IPS-18c (cell line): ENCODE data around the gene KRTAP4-2.
"Not testable (repeated sequence)": the region's sequence is repeated elsewhere in the genome, so short reads cannot be mapped to it uniquely, and the experiment has no call there.

Experiments used
- H3K4me3 ChIP-seq: 2 replicates; pipeline ENCODE4 v1.7.0; 2013; ENCODE audit warnings: low read depth, mild to moderate bottlenecking, low read length, moderate library complexity; ENCODE audit not compliant: insufficient read depth
- H3K9me3 ChIP-seq: one replicate; pipeline ENCODE4 v1.6.1; 2013; ENCODE audit warnings: mild to moderate bottlenecking, low read length, moderate library complexity; ENCODE audit not compliant: control insufficient read depth, insufficient read depth

KRTAP4-2 gene

DNA sequence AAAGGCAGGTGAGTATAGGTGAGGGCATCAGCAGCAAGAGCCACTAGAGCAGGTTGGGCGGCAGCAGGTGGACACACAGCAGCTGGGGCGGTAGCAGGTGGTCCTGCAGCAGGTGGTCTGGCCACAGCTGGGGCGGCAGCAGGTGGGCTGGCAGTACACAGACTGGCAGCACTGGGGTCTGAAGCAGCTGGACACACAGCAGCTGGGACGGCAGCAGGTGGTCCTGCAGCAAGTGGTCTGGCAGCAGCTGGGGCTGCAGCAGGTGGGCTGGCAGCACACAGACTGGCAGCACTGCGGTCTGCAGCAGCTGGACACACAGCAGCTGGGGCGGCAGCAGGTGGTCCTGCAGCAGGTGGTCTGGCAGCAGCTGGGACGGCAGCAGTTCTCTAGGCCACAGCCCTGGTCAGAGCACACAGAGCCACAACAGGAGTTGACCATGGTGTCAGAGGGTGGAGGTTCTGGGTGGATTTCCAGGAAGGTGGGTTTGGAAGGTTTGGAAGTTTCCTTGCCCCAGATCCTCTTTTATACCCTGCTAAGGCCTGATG, at the start of gene KRTAP4-2:
Gene KRTAP4-2, minus strand, starts transcription at position 495 of the 545 bp plus-strand sequence. Its CDS starts 57 bp downstream, at position 438.
- Histone ChIP-seq H3K9me3 (no peaks in the 10 kb centered on the region), H3K4me3 (no peak within 1 kb of the TSS)

DNA sequence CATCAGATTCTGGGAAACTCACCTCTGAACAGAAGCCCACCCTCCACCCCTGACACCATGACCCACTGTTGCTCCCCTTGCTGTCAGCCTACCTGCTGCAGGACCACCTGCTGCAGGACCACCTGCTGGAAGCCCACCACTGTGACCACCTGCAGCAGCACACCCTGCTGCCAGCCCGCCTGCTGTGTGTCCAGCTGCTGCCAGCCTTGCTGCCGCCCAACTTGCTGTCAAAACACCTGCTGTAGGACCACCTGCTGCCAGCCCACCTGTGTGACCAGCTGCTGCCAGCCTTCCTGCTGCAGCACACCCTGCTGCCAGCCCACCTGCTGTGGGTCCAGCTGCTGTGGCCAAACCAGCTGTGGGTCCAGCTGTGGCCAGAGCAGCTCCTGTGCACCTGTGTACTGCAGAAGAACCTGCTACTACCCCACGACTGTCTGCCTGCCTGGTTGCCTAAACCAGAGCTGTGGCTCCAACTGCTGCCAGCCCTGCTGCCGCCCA, 48.6 kb upstream of the KRTAP4-2 start, which contains the start of gene KRTAP9-2:
Gene KRTAP9-2, plus strand, starts transcription at position 51 of the 498 bp plus-strand sequence. Its CDS starts 7 bp downstream, at position 58.
- H3K4me3 ChIP-seq, H3K9me3 ChIP-seq: not testable (repeated sequence)

DNA sequence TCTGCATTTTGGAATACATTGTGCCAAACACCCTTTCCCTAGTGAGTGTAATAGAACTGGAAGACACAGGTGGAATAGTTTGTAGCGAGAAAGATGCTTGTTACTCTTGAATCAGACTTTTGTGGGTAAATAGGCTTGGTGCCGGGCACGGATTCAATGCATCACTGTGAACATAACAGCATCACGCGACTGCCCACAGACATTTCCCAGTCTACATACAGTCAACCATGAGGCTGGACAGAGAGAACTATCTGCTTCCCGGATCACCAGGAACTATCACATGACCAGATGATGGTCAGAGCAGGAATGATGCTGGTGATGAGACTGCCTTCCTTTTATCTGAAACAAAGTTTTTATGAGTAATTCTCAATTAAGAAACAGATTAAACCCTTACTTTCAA, 48.0 kb upstream of the KRTAP4-2 start:
- H3K9me3 ChIP-seq: no peaks in the 10 kb centered on the region
- no peak overlapping the region for H3K4me3 ChIP-seq

DNA sequence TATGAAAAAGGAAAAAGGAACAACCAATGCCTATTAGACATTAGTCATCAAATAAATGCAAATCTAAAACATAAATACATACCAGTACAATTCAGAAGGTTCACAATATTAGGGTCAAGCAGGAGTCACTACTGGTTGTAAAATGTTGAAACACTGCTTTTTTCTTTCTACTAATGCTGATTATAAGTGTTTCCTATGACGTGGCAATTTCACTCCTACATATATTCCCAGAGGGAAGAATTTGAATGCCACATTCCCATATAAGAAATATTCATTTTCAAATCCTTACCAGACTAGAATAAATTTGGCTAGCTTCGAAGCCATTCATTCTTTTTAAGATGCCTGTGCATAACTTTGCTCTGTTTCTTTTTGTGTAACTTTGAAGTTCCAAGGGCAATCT, 45.8 kb upstream of the KRTAP4-2 start:
- no peaks in the 10 kb centered on the region for H3K9me3 ChIP-seq
- no peak overlapping the region for H3K4me3 ChIP-seq

DNA sequence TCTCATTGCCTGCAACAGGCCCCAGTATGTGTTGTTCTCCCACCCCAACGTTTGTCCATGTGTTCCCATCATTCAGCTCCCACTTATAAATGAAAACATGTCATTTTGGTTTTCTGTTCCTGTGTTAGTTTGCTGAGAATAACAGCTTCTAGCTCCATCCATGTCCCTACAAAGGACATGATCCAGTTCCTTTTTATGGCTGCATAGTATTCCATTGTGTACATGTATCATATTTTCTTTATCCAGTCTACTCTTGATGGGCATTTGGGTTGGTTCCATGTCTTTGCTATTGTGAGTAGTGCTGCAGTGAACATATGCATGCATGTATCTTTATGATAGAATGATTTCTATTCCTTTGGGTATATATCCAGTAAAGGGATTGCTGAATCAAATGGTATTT, 37.7 kb upstream of the KRTAP4-2 start:
- Histone ChIP-seq H3K4me3 (no peak overlapping the region), H3K9me3 (no peaks in the 10 kb centered on the region)

DNA sequence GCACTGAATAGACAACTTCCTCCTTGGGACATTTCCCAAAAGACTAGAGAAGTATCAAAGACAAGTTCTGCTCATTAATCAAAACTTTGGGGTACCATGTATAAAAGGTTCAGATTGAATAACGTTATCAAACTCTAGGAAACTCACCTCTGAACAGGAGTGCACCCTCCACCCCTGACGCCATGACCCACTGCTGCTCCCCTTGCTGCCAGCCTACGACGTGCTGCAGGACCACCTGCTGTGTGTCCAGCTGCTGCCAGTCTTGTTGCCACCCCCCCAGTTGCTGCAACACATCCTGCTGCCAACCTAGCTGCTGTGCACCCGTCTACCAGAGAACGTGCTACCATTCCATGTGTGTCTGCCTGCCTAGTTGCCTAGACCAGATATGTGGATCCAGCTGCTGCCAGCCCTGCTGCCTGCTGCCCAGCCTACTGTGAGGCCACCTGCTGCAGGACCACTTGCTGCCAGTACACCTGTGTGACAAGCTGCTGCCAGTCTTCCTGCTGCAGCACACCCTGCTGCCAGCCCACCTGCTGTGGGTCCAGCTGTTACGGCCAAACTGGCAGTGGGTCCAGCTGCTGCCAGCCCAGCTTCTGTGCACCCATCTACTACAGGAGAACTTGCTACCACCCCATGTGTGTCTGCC, 34.6 kb upstream of the KRTAP4-2 start:
- H3K4me3 ChIP-seq: no peak overlapping the region
- H3K9me3 ChIP-seq: no peaks in the 10 kb centered on the region

DNA sequence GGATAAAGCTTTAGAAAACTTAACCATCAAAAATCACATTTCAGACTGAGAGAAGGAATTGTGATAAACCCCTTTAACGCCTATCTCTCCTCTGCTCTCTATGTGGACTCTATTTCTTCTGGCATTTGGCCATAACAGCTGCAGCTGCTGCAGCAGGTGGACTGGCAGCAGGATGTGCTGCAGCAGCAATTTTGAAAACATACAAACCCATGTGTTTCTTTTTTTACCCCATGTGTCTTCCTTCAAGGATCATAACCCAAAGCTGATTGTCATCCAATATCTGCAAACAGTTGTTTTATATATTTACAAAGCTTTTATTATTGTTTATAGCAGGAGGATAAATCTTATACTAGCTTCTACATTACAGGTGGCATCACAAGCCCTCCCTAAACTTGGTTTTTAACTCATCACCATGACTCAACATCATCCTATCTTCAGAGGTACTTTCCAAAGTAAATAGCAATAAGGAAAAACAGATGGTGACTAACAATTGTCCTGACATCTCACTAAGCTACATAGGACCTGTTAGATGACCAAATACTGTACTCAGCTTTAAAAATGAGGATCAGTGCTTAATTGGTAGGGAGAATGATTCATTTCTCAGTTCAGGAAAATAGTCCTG, 33.9 kb upstream of the KRTAP4-2 start:
- H3K9me3 ChIP-seq: no peaks in the 10 kb centered on the region
- H3K4me3 ChIP-seq: no peak overlapping the region

DNA sequence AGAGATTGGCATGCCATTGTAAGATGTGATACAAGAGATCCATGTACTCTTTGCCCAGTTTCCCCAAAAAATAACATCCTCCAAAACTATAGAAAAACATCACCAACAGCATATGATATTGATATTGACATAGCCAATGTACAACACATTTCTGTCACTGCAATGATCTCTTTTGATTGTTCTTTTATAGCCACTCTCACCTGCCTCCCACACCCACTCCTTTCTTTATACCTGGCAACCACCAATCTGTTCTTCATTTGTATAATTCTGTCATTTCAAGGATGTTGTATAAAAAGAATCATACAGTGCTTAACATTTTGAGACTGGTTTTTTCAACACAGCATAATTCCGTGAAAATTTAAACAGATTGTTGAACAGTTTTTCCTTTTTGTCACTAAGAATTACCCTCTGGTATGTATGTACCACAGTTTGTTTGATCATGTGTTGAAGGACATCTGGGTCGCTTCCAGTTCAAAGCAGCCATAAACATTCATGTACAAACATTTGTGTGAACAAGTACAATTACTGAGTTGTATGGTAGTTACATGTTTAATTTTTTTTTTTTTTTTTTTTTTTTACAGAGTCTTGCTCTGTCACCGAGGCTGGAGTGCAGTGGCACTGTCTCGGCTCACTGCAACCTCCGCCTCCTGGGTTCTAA, 21.5 kb upstream of the KRTAP4-2 start:
- no peak overlapping the region for H3K4me3 ChIP-seq
- peaks cover 2% of the 10 kb centered on the region for H3K9me3 ChIP-seq

DNA sequence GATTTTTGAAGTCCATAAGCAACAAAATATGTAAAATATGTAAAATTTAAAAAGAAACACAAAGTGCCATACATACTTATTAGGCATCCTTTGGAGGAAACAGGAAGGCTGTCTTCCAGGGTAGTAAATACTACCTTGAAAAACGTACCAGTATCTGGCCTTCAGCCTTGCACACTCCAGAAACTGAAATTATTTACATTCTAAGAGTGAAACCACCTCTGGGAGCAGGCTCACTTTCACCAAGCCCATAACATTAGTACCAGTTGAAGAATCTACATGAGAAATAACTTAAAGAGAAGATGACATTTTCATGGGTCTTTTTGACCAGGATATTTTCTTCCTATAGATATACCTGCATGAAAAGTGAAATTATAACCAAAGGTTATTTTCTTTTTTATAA, 18.0 kb upstream of the KRTAP4-2 start:
- Histone ChIP-seq H3K4me3 (no peak overlapping the region), H3K9me3 (peaks cover 2% of the 10 kb centered on the region)

DNA sequence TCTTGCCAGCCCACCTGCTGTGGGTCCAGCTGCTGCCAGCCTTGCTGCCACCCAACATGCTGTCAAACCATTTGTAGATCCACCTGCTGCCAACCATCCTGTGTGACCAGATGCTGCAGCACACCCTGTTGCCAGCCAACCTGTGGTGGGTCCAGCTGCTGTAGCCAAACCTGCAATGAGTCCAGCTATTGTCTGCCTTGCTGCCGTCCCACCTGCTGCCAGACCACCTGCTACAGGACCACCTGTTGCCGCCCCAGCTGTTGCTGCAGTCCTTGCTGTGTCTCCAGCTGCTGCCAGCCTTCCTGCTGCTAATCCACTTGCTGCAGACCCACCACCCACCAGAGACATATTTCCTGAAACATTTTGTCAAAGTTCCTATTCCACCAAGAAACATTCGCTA, 12.3 kb upstream of the KRTAP4-2 start:
- Histone ChIP-seq H3K4me3 (no peak overlapping the region), H3K9me3 (peaks cover 2% of the 10 kb centered on the region)

DNA sequence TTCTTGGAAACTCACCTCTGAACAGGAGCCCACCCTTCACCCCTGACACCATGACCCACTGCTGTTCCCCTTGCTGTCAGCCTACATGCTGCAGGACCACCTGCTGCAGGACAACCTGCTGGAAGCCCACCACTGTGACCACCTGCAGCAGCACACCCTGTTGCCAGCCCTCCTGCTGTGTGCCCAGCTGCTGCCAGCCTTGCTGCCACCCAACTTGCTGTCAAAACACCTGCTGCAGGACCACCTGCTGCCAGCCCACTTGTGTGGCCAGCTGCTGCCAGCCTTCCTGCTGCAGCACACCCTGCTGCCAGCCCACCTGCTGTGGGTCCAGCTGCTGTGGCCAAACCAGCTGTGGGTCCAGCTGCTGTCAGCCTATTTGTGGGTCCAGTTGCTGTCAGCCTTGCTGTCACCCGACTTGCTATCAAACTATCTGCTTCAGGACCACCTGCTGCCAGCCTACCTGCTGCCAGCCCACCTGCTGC, 11.9 kb upstream of the KRTAP4-2 start, which contains the start of gene KRTAP9-1:
Gene KRTAP9-1, plus strand, starts transcription at position 51 of the 482 bp plus-strand sequence. Its CDS starts 0 bp downstream, at position 51.
- H3K9me3 ChIP-seq, H3K4me3 ChIP-seq: not testable (repeated sequence)

DNA sequence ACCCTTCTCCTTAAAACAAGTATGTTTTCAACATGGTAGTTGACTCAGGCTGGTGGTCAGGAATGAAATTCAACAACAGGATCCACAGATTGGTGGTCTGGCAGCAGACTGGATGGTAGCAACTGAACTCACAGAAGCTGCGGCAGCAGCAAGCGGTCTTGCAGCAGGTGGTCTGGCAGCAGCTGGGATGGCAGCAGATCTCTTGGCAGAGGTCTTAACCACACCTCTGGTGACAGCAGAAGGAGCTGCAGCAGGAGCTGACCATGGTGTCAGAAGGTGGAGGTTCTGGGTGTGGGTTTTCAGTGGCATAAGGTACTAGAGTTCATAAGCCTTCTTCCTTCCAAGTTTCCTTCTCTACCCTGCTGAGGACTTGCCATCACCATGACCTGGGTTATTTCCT, 8.9 kb upstream of the KRTAP4-2 start:
- peaks cover 2% of the 10 kb centered on the region for H3K9me3 ChIP-seq
- H3K4me3 ChIP-seq: no peak overlapping the region

DNA sequence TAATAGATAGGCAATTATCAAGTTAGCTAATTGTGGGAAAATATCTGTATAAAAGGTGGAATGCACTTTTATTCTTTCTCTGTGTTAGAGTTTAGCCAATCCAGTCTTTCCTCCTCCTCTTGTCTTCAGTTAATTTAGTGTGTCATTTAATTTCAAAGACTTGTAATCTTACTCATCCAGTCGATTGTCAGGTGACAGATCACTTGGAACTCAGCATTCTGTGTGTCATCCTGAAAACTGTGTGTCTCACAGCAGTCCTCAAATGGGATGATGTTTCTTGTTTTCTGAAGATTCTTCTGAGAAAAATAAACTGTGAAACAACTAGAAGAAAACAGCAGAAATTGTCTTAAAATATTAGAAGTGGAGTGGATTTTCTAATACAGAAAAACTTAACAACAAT, 7.0 kb upstream of the KRTAP4-2 start:
- Histone ChIP-seq H3K9me3 (peaks cover 1% of the 10 kb centered on the region), H3K4me3 (no peak overlapping the region)

DNA sequence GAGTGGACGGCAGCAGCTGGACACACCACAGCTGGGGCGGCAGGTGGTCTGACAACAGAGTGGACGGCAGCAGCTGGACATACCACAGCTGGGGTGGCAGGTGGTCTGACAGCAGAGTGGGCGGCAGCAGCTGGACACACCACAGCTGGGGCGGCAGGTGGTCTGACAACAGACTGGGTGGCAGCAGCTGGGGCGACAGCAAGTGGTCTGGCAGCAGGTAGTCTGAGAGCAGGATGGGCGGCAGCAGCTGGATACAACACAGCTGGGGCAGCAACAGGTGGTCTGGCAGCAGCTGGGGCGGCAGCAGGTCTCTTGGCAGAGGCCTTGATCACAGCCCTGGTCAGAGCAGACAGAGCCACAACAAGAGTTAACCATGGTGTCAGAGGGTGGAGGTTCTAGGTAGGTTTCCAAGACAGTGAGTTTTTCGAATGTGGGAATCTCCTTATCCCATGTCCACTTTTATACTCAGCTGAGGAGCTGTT, 6.5 kb upstream of the KRTAP4-2 start, which contains the start of gene KRTAP4-1:
Gene KRTAP4-1, minus strand, starts transcription at position 432 of the 482 bp plus-strand sequence. Its CDS starts 57 bp downstream, at position 375.
- H3K9me3 ChIP-seq: no peaks in the 10 kb centered on the region
- H3K4me3 ChIP-seq: no peak within 1 kb of the TSS

DNA sequence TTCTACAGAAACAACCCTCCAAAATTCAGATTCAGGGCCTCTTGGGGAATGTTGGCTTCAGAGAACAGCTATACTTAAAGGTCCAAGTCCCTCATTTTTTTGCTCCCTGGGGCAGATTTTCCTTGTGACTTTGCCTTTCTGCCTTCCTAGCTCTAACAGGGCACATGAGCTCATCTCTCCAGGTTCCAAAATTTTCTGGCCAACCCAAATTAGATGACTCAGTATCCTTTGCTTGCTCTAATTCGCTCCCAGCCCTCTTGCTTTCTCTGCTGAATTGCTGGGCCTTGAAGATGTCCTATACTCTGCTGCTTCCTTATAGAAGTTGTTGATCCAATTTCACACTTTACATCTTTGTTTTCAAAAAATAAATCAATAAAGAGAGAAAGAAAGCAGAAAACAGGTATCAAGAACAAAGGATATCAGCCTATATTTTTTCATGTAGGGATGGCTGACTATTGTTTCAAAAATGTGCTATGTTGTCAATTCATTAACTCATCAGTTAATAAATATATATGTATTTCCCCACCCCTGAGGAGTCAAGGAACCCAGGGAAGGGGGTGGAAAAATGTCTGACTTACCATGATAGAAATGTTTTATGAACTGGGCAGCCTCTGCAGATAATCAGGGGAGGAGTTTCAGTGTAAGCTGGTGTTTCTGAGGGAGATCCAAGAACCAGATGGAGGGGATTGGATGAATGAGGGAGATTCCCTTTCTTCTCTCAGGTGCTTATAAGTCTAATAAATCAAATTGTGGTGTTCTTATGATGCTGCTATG, 1.0 kb upstream of the KRTAP4-2 start:
- H3K9me3 ChIP-seq: no peaks in the 10 kb centered on the region
- no peak overlapping the region for H3K4me3 ChIP-seq

DNA sequence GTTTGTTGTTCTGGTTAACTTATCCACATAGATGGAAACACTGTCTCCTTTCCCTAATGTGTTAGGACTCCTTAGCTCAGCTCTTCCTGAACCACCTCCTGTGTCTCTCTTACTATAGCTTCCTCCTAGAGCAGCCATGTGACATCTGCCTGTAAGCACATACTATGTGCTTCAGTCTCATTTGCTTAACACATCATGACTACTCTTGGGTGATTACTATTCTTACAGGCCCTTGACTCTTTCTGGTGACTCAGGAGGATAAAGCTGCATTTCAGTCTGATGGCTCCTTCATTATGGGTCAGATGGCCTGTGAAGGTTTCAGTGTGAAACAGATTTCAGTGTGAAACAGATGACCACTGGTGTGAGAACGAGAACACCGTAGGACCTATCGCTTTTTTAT, 320 bp upstream of the KRTAP4-2 start:
- Histone ChIP-seq H3K9me3 (no peaks in the 10 kb centered on the region), H3K4me3 (no peak overlapping the region)
